NCI-H187 (cell line): ENCODE measurements around the gene ANTXR2.
"Not testable (repeated sequence)": the region's sequence is repeated elsewhere in the genome, so short reads cannot be mapped to it uniquely, and the experiment has no call there.

Experiments used
- DNase-seq, 2 experiments: peaks; one replicate each; lab custom pipeline; 2025; lab: John Stamatoyannopoulos, UW

The ANTXR2 gene

DNA sequence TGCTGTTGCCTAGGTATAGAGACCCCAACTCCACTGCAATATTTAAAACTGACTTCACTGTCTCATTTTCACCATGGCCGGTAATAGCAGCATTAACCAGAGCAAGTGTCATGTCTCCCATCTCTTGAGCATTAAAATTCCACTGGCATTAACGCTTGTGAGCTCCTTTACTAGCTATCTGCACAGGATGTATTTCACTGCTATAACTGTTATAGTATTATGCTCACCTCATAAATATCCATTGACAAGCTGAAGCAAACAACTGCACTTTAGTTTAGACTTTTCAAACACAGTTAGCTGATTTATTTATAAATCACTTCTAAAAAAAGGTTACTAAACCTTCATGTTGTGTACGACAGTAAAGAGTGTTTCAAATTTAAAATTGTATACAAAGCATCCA, 157.8 kb downstream of the ANTXR2 start:
- no peak for DNase-seq

DNA sequence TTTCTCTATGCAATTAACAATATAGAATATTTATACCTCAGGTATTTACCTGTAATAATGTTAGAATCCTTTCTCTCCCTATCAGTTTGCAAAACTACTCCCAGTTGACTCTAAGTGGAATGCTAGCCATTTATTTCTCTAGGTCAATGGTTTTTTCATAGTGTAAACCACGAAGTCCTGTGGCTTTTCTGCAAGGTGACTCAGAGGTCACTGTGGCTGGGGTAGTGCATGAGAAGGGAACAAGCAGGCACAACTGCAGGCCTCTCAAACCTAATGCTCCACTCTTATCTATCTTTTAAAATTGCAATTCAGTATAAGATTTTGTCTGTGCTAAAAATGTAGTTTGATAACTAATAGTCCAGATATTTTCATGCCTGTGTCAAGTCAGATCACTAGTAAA, 159.4 kb downstream of the ANTXR2 start:
- no peak for DNase-seq

DNA sequence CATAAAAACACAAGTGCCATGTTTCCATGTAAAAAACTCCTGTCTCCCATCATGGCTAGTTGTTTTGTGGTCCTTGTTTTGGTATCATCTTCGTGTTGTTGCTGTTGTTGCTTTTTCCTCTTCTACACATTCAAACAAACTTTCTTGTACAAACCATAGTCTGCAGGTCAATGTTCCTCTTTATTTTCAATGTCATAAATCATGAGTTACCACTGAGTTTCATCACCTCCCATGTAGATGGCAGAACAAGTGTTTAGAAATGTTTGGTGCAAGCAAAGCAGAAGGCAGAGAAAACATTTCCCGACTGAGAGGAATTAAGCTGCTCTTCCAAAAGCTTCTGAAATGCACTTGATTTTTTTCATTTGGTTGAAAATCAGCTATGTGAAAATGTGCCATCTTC, 166.0 kb downstream of the ANTXR2 start:
- no peak for DNase-seq

DNA sequence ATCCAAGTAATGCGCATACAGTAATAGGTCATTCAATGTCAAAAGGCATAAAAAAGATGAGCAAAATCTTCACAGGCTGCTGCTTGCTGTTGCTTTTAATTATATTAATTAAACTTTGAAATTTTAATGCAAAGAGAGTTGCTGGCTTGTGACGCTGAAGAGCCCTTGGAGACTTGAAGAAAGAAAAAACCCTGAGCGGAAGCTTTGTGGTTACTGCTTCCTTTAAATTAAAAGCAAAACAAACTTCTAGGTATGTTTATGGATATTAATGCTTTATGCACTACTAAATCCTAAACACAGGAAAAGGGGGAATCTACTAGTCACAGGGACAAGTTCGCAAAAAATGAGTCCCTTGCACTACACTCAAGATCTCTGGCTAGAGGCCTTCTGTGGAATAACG, 166.7 kb downstream of the ANTXR2 start:
- DNase-seq = no peak

DNA sequence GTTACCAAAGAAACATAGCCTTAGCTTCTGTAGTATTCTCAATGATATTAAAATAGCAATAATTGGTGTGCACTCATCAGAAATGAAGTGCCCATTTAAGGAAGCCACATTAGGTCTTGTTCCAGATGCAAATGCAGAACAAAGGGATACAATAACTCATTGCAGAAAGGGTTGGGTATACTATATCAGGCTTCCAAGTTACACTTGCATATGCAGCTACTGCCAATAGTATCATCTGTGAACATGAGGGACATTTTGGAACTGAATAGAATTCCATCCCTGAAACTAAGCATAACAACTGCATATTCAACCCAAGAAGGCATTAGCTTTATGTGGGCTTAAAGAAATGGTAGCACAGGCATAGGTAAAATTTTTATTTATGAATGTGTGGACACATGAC, 167.8 kb downstream of the ANTXR2 start:
- DNase-seq = no peak

DNA sequence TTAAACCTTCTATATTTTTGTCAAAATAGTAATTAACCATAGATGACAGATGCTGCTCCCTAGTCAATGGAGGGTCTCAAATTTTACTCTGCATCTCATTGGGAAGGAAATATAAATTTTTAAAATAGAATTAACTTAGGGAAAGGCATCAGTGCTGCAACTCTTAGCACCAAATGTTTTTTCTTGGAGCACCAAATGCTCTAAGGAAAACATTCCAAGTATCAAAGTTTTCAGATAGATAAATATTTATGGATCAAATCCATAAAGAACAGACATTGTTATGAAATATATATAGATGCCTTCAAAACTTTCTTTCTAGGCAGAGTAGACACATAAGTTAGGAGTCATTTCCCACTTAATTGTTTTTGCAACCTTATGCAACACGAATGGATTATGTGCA, 168.7 kb downstream of the ANTXR2 start:
- DNase-seq = no peak

DNA sequence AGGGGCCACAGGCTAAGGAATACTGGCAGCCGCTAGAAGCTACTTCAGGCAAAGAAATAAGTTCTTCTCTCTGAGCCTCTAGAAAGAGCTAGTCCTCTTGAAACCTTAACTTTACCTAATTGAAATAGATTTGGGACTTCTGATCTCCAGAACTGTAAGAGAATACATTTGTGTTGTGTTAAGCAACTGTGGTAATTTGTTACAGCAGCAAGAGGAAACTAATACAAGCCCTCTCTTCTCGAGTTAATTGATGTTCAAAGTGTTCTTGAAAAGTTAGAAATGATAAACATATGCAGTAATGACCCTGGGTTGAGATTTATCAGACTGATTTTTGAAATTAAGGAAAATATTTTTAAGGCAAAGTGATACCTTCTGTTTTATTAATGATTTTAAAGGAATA, 172.8 kb downstream of the ANTXR2 start:
- no peak for DNase-seq

DNA sequence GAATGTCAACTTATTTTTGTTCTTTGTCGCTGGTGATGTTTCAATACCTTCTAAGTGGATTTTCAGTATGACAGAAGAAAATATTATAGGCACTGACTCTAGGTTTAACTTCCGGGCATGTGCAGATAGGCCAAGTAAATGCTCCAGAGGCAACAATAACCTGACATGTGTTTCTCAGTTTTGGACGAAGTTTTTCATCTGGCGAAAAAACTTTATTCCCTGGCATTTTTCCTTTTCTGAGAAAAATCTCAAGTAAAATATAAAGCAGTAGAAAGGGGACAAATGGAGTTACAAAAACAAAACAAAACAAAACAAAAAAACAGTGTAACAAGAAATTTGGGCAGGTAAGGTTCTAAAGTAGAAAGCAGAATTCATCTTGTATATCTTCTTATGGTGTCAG, 173.5 kb downstream of the ANTXR2 start:
- DNase-seq = no peak

DNA sequence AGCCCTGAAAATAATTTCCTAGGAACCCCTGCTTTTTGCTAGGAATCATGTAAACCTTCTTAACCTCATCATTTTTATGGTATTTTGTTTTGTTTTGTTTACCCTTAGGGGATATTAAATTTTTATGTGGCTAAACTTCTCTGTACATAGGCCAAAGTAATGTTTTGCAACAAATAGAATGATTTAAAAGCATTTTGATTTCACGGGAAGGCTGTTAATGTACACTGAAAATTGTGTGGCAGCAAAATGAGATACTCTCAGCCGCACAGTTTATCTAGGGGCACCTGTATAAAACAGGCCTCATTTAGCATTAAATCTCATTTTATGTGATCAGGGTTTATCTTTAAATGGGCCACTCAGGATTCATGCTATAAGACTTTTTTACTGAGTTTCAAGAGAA, 175.0 kb downstream of the ANTXR2 start:
- DNase-seq = no peak

DNA sequence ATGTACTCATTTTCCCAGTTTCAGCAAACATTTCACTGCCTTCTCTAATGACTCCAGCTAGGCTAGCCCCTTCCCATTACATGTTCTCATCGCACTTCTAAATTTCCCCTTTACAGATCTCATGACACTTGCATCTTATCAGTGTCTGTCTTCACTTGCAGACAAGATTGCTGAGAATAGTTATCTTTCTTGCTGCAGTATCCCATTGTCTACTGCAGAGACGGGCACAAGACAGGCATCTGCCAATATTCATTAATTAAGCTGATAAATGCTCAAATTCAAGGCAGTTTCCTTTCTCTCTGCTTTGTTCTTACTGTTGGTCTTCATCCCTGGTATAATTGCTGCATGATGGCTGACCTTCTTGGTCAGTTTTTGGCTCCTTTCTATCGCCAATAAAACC, 175.9 kb downstream of the ANTXR2 start:
- no peak for DNase-seq

DNA sequence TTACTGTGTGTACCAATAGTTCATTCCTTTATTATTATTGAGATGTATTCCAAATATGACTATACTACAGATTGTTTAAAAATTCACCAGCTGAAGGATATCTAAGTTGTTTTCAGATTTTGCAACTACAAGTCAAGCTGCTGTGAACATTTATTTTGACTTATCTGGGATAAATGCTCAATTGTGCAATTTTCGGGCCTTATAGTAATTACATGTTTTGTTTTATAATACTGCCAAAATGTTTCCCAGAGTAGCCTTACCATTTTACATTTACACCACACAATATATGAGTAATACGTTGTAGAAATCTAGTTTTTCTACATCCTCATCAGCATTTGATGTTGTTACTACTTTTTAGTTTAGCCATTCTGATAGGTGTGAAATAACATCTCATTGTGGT, 179.6 kb downstream of the ANTXR2 start:
- DNase-seq = no peak

DNA sequence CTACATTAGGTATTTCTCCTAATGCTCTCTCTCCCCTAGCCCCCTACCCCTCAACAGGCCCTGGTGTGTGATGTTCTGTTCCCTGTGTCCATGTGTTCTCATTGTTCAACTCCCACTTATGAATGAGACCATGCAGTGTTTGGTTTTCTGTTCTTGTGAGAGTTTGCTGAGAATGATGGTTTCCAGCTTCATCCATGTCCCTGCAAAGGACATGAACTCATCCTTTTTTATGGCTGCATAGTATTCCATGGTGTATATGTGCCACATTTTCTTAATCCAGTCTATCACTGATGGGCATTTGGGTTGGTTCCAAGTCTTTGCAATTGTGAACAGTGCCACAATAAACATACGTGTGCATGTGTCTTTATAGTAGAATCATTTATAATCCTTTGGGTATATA, 184.0 kb downstream of the ANTXR2 start:
- not testable (repeated sequence) for DNase-seq

DNA sequence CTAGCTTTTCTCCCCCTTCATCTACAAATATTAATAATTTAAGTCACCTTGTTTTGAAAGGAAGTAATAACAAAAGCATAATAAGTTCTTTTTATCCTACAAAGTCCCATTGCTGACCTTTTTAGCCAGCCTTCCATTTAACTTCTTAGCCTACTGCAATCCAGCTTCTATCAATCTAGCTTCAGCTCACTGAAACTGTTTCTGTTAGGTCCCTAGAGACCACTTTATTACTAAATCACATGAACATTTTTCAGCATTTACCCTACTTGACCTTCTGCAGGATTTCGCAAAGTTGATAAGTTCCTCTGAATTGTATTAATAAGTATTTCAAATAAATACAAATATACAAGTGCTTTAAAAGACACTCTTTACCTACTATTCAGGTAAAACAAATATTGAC, 186.5 kb downstream of the ANTXR2 start:
- DNase-seq = no peak

DNA sequence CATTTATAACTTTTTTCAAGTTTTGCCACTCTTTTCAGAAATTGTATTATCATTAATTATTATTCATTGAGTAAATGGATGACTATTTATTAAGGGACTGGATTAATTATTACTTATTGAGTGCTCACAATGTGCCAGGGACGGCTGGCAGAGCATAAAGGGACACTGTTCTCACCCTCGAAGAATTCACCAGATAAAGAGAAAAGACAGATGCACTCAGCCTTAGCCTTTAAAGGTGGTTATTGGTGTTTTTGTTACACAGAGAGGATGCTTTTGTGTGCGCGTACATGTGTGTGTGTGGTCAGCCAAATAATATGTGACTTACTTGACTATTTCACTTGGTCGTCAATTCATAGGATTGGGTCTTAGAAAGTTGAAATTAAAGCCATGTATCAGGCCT, 187.0 kb downstream of the ANTXR2 start:
- no peak for DNase-seq

DNA sequence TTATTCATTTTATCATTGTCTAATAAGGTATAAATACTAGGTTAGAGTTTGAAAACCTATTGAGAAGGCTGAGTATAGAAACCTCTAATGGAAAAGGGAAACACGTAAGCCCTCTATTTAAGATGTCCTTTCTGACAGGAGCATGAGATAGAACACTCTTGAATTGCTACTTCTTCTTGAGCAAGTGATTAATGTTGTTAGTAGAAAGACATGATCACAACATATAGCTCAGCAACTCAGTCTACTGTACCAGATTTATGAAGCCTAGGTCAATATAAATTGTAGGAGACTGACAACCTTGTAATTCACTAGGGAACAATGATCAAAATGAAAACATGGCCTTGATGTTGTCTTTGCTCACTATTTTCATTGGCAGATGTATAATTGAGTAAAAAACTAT, 189.7 kb downstream of the ANTXR2 start:
- no peak for DNase-seq

DNA sequence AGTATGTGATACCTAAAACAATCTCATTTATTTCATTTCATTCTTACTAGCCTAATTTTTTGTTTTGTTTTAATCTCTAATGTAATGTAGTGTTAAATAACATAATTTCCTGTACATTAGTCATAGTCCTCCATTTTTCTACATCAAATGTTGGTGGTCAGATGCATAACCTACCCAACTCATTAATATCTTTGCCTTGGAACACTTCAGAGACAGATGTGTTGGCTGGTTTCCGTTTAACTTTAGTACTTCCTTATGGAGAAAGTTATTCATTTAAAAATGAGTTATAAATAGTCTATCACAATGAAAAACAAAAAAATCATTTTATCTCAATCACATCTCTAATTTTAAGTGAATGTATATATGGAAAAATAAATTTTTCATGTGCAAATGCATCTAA, 190.2 kb downstream of the ANTXR2 start:
- no peak for DNase-seq

DNA sequence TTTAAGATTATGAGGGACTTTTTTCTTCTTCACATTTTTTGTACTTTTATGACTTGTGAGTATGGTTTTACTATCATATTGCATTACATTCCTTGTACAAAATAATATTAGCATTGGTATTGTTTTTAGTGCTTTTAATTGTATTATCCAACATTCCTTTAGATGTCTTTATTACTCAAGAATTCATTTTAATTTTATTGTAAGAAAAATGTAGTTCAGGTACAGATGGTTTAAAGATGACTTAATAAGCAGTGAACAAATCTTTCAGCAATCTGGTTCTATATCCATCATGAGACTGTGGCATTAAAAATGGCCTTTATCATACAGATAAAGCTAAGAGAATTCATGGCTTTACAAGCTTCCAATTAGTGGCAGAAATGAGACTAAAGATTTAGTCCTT, 191.6 kb downstream of the ANTXR2 start:
- no peak for DNase-seq

DNA sequence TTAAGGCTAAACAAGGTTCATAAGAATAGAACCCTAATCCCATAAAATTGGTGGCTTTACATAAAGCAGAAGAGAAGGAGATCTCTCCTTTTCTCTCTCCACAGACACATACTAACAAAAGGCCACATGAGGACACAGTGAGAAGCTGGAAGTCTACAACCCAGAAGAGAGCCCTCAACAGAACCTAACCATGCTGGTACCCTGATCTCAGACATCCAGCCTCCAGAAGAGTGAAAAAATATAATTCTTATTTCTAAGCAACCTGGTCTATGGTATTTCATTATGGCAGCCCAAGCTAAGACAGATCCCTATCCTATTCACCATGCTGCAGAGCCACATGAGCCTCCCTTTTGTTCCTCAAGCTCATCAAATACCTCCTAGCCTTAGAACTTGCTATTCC, 195.5 kb downstream of the ANTXR2 start:
- DNase-seq = no peak

DNA sequence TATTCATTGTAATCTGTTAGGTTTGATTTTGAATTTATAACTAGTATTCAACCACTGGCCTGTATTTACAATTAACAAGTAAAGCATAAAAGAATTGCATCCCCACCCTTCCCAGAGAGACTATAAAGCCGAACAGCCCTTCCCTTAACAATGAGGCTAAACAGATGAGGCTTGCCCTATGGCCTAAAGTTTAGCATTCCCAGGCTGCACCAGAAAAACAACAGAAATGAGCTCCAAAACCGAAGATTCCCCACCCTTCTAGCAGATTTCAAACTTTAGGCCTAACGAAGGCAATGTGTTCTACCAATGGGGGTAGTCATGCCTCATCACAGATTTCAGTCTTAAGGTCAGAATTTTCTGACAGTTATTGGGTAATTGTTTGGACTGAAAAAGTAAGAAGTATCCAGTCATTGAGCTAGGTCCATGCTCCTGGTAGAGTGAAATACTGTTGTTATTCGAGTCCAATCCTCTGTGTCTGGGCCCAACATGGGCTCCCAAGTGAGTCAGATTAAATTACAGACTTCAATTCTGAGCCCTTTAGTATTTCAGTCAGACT, 197.6 kb downstream of the ANTXR2 start:
- DNase-seq = no peak

DNA sequence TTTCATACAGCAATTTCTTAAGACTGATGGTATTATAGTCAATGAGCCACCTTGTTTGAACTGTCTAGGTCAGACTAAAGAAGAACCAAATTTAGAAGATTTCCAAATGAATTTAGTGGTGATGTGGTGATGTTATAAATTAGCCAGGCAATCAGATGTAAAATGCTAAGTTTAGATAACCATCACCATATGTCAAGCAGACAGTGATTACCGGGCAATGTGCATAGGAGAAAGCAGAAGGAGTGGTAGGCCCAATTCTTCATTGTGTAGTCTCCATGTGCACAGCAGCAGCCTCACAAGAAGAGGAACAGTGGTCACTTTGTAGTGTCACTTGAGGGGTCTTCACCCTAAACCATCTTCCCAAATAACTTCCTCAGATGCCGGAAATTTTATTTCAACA, 198.8 kb downstream of the ANTXR2 start:
- DNase-seq = no peak

DNA sequence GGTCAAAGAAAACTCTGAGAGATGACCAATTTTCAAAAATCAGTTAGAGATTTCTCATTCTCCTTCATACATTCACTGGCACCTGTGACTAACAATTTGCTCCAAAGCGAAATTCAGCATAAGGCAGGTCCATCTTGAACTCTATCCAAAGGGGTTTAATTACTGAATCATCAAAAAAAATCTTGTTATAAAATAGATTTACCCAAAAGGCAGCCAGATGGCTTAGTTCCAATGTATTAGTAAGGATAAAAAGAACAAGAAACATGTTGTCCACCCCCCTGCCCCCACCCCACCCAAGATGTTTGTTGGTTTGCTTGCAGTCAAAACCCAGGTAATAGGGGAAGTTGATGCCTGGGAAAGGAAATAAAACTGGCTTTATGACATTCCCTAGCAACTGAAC, 200.3 kb downstream of the ANTXR2 start:
- no peak for DNase-seq

DNA sequence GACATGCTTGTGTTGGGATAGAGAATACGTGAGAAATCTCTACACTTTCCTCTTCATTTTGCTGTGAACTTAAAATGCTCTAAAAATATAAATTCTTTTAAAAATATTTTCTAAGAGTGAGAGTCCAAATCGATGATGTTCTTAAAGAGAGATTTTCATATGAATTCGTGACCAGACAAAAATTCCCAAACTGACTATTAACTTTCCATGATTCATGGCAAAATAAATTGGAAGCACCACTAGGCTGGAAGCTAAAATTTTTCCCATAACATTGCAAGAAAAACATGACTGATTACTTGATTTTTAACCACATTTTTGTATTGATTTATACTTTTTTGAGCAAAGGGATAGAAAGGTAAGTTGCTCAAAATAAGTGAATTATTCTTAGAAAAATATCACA, 201.1 kb downstream of the ANTXR2 start:
- DNase-seq = no peak

DNA sequence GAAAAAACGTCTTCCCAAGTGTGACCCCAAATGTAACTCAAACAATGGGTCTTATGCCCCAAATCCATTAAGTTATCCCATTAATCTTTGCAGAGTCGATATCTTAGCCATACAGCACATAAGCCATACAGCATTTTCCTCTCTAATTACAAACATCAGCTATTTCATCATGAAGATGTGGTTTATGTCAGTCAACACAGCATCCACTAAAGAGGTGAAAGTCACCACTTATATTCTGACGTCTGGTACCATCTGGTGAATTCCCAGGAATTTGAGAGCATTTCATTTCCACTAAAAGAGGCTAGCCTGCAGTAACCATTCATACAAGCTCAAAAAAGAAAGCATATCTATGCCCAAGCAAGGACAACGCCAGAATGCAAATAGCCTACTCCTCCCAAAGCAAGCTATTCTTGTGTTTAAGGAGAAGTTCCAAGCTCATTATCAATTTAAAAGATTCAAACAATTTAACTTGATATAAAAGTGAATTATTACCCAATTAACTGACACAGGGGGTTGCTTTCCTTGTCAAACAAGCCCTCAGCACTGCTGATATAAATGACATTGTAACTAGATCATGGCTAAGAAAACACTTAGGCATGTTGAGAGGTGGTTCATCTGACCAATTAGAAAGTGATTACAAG, 203.3 kb downstream of the ANTXR2 start:
- peak; percentile 14 to 23 for DNase-seq

DNA sequence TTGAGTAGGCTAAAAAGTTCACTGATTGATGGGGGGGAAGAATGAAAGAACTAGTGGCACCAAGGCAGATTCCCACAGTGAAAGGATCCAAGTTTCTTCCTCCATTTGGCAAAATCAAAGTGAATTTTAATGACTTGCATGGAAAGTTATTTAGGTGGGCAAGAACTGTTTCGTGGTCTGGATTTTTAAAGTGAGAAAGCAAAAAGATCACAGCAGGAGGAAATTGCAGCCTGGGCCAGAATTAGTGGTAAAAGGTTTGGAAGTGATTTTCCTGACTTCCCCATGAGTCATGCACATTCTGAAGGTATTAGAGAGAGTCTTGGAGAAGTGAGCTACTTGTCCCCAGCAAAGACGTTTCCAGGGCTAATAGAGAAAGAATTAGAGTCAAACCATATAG, 207.8 kb downstream of the ANTXR2 start:
- no peak for DNase-seq
